Dermis microvascular lymphatic vessel endothelial cell (primary cell): Measurements from ENCODE around the gene DPH6. TPM values are rescaled to one million over a fixed set of nuclear protein-coding genes. Genes with fewer than 3 reads are reported as not detected.
"Not testable (repeated sequence)": the region's sequence is repeated elsewhere in the genome, so short reads cannot be mapped to it uniquely, and the experiment has no call there.

Experiments
- DNase-seq, 2 donors: peaks; one replicate each; pipeline versions ENCODE4 v3.0.0 to v3.0.0-alpha.2; 2010; ENCODE audit warnings: low read depth in 2 of 2
- total RNA-seq: library from RNA; depleted of rRNA; stranded (reverse); fragments of >200 nt; gene quantifications from 2 replicates; pipeline ENCODE4 v1.2.1, GENCODE V29; 2014

DPH6 gene
- total RNA-seq, 1 donor from 2014 or later, result 10.3 TPM

DNA sequence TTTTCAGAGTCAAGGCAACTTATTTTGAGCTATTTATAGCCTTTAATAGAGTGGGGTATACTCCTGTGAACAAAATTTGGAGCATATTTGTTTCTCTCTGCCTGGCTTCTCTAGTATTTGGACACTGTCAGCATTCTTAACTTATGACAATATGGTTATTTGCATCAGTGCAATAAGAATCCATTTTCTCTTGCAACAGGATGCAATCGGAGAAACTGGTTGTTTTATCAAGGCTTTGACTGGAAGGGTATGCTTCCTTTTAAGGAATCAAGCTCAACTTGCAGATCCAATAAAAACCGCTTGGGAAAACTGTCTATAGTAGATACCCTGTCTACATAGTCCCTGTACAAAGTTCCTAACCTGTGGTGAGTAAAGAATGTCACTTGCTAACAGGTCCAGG lies 106.7 kb downstream of the DPH6 start:
- no peak for DNase-seq

- DNase-seq, result peak in 1 of 2 donors; percentile 41
Measured at GRCh38 chr15:35437157-35437556, 108.8 kb downstream of the DPH6 start.

DNA sequence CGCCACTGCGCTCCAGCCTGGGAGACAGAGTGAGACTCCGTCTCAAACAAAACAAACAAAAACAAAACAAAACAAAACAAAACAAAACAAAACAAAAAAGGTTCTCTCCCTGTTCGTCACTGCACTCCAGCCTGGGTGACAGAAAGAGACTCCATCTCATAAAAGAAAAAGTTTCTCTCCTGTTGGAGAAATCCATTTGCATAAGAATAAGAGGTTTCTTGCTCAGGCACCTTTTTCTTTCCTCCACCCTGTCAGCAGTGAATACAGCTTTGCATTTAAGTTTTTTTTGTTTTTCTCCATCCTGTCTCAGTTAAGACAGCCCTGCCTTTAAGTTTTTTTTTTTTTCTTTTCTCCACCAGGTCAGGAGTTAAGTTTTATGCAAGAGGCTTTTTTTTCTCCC lies 109.5 kb downstream of the DPH6 start:
- DNase-seq, result no peak

DNA sequence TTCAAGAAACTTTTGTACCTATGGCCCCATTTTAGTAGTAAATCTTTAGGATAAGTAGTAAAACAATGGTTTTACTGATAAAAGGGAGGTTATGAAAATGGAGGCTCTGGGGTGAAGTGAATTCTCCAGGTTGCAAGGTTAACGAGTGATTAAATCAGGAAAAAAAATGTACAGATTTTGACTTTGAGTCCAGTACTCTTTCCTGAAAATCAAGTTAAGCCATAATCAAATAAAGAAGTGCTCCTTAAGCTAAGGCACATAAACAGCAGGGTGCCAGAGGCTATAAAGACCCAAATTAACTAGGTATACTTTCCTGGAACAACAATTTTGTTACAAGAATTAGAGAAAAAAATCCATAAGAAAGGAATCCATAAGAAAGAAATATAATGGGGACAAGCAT lies 114.7 kb downstream of the DPH6 start:
- no peak for DNase-seq

- no peak for DNase-seq
Measured at GRCh38 chr15:35430301-35430700, 115.7 kb downstream of the DPH6 start.

- no peak for DNase-seq
Measured at GRCh38 chr15:35427496-35427895, 118.5 kb downstream of the DPH6 start.

- DNase-seq, result peak in 1 of 2 donors; percentile 84
Measured at GRCh38 chr15:35427091-35427490, 118.9 kb downstream of the DPH6 start.

DNA sequence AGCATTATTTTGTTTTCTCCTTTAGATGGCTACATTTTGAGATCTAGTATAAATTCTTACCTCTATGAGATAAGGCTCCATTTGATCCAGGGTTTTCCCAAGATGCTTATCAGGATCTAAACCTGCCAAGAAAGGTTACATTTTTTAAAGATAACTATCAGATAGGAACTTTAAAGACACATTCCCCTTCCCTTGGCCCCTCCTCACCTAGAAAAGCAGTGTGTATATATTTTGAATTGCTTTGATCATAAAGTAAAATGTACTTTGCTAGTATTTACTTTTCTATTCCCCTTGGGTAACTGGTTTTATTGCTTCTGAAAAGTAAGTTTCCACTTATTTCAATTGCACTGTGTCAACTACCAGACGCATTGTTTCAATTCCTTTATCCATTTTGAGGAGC lies 135.2 kb downstream of the DPH6 start:
- DNase-seq, result no peak

DNA sequence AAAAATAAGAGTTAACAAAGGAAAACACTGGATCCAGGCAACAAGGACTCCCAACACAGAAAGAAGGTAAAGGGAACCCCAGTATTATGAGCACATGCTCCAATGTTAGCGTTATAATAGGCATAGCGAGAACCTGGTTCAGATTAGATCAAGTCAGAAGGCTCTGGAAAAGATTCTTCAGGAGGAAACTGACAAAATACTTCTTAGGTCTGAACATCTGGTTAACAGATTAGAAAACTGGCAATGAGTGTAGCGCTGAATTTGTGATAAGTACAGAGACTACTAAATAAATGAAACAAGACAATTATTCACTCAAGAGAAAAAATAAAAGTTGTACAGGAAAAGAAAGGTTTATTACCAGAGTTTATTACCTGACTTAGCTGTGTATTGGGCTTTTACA lies 146.1 kb downstream of the DPH6 start:
- no peak for DNase-seq

- no peak for DNase-seq
Measured at GRCh38 chr15:35397027-35397426, 148.9 kb downstream of the DPH6 start.

GRCh38 chr15:35394416-35394815 lies 151.5 kb downstream of the DPH6 start:
- DNase-seq, result no peak

- DNase-seq, result no peak
Measured at GRCh38 chr15:35393398-35393797, 152.6 kb downstream of the DPH6 start.

DNA sequence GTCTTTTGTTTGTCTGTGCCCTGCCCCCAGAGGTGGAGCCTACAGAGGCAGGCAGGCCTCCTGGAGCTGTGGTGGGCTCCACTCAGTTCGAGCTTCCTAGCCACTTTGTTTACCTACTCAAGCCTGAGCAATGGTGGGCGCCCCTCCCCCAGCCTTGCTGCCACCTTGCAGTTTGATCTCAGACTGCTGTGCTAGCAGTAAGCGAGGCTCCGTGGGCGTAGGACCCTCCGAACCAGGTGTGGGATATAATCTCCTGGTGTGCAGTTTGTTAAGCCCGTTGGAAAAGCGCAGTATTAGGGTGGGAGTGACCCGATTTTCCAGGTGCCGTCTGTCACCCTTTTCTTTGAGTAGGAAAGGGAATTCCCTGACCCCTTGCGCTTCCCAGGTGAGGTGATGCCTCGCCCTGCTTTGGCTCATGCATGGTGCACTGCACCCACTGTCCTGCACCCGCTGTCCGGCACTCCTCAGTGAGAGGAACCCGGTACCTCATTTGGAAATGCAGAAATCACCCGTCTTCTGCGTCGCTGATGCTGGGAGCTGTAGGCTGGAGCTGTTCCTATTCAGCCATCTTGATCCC lies 154.5 kb downstream of the DPH6 start:
- DNase-seq, result not testable (repeated sequence)

DNA sequence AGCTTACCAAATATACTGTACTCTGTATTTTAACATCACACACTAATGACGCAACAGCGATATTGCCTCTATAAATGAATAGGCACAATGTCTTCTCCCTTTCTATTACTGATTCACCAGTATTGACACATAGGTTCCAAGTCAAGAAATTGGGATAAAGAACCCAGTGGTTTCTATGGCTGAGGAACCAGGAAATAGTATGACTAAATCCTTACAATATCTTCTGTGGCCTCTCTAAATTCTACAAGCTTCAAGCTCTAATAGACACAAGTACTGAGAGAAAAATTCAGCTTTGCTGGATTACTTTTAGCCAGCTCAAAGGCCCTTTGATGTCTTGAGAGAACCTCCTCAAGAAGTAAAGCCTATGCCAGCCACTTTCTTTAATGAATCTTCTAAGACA lies 162.5 kb downstream of the DPH6 start:
- no peak for DNase-seq

GRCh38 chr15:35381328-35381727 lies 164.6 kb downstream of the DPH6 start:
- no peak for DNase-seq

- no peak for DNase-seq
Measured at GRCh38 chr15:35379972-35380371, 166.0 kb downstream of the DPH6 start.

DNA sequence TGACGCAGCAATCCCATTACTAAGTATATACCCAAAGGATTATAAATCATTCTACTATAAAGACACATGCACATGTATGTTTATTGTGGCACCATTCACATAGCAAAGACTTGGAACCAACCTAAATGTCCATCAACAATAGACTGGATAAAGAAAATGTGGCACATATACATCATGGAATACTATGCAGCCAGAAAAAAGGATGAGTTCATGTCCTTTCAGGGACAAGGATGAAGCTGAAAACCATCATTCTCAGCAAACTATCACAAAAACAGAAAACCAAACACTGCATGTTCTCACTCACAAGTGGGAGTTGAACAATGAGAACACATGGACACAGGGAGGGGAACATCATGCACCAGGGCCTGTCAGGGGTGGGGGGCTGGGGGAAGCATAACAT lies 167.5 kb downstream of the DPH6 start:
- not testable (repeated sequence) for DNase-seq

GRCh38 chr15:35376707-35377106 lies 169.3 kb downstream of the DPH6 start:
- DNase-seq, result no peak

DNA sequence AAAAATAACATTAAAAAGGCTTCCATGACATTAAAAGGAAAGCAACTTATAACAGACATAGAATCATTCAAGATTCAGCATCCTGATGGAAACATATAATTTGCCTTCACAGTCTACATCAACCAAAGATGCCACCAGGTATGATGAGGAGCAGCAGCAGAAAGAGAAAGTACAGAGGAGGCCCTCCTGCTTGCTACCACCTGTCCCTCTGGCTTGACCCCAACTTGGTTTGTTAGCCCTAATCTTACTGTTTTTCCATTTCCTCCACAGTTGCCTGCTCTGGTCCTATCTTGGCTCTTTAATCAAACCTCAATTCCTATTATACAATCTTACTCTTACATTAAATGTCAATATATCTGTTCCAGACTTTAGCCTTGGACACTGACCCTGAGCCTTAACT lies 171.3 kb downstream of the DPH6 start:
- no peak for DNase-seq

GRCh38 chr15:35362195-35362829 lies 183.7 kb downstream of the DPH6 start:
- DNase-seq, result no peak

DNA sequence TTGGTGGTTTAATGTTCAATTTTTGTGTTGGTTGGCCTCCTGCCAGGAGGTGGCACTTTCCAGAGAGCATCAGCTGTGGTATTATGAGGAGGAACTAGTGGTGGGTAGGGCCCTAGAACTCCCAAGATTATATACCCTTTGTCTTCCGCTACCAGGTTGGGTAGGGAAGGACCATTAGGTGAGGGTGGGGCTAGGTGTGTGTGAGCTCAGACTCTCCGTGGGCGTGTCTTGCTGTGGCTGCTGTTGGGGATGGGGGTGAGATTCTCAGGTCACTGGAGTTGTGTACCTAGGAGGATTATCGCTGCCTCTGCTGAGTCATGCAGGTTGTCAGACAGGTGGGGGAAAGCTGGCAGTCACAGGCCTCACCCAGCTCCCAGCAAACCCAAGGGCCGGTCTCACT lies 187.1 kb downstream of the DPH6 start:
- no peak for DNase-seq

DNA sequence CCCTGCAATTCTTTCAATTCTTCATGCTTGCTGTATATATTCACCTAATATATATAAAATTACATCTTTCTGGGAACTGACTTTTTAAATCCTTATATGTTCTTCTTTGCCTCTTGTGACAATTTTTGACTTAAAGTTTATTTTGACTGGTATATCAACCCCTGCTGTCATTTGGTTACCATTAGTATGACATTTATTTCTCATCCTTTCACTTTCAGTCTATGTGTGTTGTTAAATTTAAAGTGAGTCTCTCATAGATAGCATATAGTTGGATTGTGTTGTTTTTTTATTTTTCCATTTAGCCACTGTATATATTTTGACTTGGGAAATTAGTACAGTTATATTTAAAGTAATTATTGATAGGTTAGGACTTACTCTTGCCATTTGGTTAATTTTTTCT lies 194.9 kb downstream of the DPH6 start:
- DNase-seq, result no peak

DNA sequence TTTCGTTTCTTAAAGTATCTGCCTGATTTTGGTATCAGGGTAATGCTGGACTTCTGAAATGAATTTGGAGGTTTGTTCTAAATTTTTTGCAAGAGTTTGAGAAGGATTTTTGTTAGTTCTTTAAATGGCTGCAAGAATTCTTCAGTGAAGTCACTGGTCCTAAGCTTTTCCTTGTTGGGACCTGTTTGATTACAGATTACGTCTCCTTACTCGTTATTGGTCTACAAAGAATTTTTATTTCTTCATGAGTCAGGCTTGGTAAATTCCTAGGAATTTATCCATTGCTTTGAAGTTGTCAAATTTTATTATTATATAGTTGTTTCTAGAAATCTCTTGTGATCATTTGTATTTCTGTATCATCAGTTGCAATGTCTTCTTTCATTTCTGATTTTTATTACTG lies 196.0 kb downstream of the DPH6 start:
- DNase-seq, result no peak

- peak; percentile 26 to 69 for DNase-seq
Measured at GRCh38 chr15:35330916-35331315, 215.0 kb downstream of the DPH6 start.
